SKM-1 treated with dmso at 0.1 percent for 144 hours (cell line): ENCODE results near the gene SEC24A.
A peak's percentile ranks its signal among the peaks of the same experiment; 100 is the strongest.
"Not testable (repeated sequence)": the region's sequence is repeated elsewhere in the genome, so short reads cannot be mapped to it uniquely, and the experiment has no call there.

ENCODE experiments used
- DNase-seq: peaks from one replicate; lab custom pipeline; 2025; ENCODE audit not compliant: unreplicated experiment; lab: John Stamatoyannopoulos, UW

SEC24A gene

DNA sequence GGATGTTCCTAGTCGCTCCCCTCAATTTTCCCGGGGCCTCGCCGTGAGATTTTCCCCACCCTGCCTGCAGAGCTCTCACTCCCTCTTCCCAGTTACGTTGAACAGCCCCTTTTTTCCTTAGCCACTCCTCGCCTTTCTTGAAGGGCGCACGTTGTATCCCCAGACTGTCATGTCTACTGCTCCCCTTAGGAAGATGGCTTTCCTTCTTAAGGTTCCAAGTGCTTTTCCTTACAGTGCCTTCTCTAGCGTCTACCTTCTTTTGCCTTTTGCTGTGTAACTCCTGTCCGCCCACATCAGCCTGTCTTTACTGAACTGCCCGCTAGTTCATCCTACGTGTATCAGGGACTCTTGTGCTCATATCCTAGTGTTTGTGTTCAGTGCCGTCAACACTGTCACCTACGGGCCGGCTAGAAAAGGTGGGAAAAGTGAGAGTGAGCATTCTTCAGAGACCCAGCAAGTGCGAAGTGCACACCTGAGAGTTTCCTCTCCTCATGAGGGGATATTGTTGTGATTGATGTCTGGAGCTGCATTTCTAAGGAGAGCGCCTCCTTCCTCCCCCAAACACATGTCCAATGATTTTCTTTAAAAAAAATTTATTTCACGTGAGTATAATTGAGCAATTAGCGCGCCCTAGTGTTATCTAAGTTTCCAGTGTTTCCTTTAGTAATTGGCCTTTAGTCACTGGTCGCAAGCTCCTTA, 90.5 kb downstream of the SEC24A start:
- peak; percentile 34 for DNase-seq

DNA sequence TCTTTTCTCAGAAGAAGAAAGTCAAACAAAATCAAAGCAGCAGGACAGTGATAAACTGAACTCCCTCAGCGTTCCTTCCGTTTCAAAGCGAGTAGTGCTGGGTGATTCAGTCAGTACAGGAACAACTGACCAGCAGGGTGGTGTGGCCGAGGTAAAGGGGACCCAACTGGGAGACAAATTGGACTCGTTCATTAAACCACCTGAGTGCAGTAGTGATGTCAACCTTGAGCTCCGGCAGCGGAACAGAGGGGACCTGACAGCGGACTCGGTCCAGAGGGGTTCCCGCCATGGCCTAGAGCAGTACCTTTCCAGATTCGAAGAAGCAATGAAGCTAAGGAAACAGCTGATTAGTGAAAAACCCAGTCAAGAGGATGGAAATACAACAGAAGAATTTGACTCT, 92.5 kb downstream of the SEC24A start:
- DNase-seq = no peak

DNA sequence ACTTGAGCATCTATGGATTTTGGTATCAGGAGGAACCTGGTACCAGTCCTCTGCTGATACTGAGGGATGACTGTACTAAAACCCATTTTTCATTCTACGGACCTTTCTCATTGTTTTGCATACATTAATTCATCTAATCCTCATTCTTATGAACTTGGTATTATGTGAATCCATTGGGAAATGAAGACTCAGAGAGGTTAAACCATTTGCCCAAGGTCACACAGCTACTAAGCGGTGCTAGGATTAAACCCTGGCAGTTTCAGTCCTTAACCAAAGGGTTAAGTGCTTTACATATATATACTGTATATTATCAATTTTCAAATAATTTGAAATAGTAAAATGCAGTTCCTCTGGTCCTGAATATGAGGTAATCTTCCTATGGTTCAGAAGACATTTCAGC, 93.5 kb downstream of the SEC24A start:
- DNase-seq = no peak

- DNase-seq = no peak
These were observed 100.8 kb downstream of the SEC24A start for GRCh38 chr5:134749415-134749814.

GRCh38 chr5:134758176-134758503, 109.6 kb downstream of the SEC24A start:
- no peak for DNase-seq

DNA sequence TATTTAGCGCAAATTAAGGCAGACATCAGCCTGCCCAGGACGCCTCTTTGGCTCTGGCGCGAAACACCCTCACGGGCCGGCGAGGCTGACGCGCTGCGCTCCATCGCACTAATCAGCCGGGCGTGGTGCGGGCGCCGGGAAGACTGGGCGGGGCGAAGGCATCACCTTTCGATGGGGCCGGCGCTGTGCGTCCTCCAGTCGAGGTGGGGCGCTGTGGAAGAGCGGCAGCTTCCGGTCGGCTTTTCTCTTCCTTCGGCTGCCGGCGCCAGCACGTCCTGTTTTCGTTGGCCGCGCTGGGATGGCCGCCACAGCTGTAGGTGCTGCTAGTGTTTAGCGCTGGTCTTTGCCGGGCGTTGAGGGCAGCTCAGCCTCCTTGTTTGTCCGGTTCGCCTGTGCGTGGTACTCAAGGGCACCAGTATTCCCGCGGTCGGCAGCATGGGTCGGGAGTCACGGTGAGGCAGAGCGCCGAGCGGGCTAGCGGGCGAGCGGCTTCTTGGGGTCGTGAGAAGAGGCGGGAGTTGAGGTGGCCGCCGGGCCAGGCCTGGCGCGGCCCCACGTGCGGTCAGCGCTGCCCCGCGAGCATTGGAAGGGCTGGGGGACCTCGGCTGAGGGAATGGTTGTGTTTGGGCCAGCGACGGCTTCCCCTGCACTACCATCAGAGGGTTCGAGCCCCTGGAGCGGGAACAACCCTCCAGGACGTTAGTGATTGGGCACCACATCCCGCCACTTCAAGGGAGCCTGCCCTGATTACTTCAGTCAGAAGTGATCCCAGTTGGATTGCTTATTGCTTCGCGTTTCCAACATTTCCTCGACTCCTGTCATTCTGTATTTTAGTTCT, 110.1 kb downstream of the SEC24A start, which contains the start of gene DDX46:
DDX46 (plus strand) TSS at position 276 of the 838 bp plus-strand sequence; CDS start at position 436, 160 bp downstream.
- DNase-seq = peak; percentile 88

- DNase-seq = not testable (repeated sequence)
These were observed 119.1 kb downstream of the SEC24A start for GRCh38 chr5:134767528-134768291.

GRCh38 chr5:134769206-134769605, 120.6 kb downstream of the SEC24A start:
- DNase-seq = no peak

- no peak for DNase-seq
These were observed 124.0 kb downstream of the SEC24A start for GRCh38 chr5:134772461-134773125.

- DNase-seq = no peak
These were observed 128.8 kb downstream of the SEC24A start for GRCh38 chr5:134777366-134777765.
